Measurements from ENCODE around the gene BFSP2.

GRCh38 chr3:133440652-133441051, 40.8 kb downstream of the BFSP2 start:
- TF ChIP-seq EZH2phosphoT487 (IDR thresholded peaks at IDR 0.05; ENCODE audit: insufficient read depth, low read depth) (no peak), EZH2 (IDR thresholded peaks at IDR 0.05; ENCODE audit: insufficient read depth, poor library complexity, severe bottlenecking) (no peak)

Measured in GM23248 (cell line).